SK-N-SH (cell line): ENCODE results near the gene NOD1. TPM values are rescaled to one million over a fixed set of nuclear protein-coding genes. Genes with fewer than 3 reads are reported as not detected.
A peak's percentile ranks its signal among the peaks of the same experiment; 100 is the strongest.

Experiments used
- CHD2 ChIP-seq: fragments of 150-350 bp; IDR thresholded peaks from 2 replicates; pipeline ENCODE4 v1.6.1; 2018; ENCODE audit warnings: low read length; ENCODE audit not compliant: partially characterized antibody
- ELF1 ChIP-seq: IDR thresholded peaks from 2 replicates; pipeline ENCODE4 v1.4.0; 2012
- EP300 ChIP-seq, 2 experiments: IDR thresholded peaks; 2 replicates each; pipeline versions ENCODE4 v1.4.0 to v1.6.1; 2012; ENCODE audit warnings: borderline replicate concordance in 1 of 2, low read depth in 1 of 2, low read length in 1 of 2
- EZH2phosphoT487 ChIP-seq: fragments of 200-600 bp; sonication (generic); IDR thresholded peaks from 2 replicates; pipeline ENCODE4 v1.6.1; 2017; ENCODE audit warnings: low read depth, mixed run types, mild to moderate bottlenecking, antibody characterized with exemption, moderate library complexity, borderline replicate concordance
- FOSL2 ChIP-seq: IDR thresholded peaks from 2 replicates; pipeline ENCODE4 v1.4.0; 2012; ENCODE audit warnings: low read depth, mild to moderate bottlenecking, moderate library complexity, borderline replicate concordance
- FOXJ3 ChIP-seq: sonication (generic); formaldehyde crosslinking; IDR thresholded peaks from 2 replicates; pipeline ENCODE4 v1.5.1; 2020; ENCODE audit warnings: mild to moderate bottlenecking, missing genetic modification reagents
- FOXM1 ChIP-seq: IDR thresholded peaks from 2 replicates; pipeline ENCODE4 v1.4.0; 2012; ENCODE audit warnings: low read depth, mild to moderate bottlenecking
- GABPA ChIP-seq: IDR thresholded peaks from 2 replicates; pipeline ENCODE4 v1.4.0; 2012; ENCODE audit warnings: low read depth, mild to moderate bottlenecking
- GATA2 ChIP-seq: sonication (generic); formaldehyde crosslinking; IDR thresholded peaks from 2 replicates; pipeline ENCODE4 v1.5.0; 2020; ENCODE audit warnings: mild to moderate bottlenecking, missing genetic modification reagents
- MAX ChIP-seq: IDR thresholded peaks from 2 replicates; pipeline ENCODE4 v1.4.0; 2012; ENCODE audit warnings: low read depth
- MXI1 ChIP-seq: IDR thresholded peaks from 2 replicates; pipeline ENCODE4 v1.6.1; 2012; ENCODE audit warnings: mild to moderate bottlenecking, low read depth, low read length, improper control_type of control experiment
- NFIC ChIP-seq: IDR thresholded peaks from 2 replicates; pipeline ENCODE4 v1.4.0; 2012; ENCODE audit warnings: borderline replicate concordance
- NRF1 ChIP-seq: IDR thresholded peaks from 2 replicates; pipeline ENCODE4 v1.6.1; 2012; ENCODE audit warnings: low read depth, mild to moderate bottlenecking, low read length
- RCOR1 ChIP-seq: fragments of 150-350 bp; IDR thresholded peaks from 2 replicates; pipeline ENCODE4 v1.6.1; 2017; ENCODE audit warnings: antibody characterized with exemption, low read length
- REST ChIP-seq: IDR thresholded peaks from 2 replicates; pipeline ENCODE4 v1.6.1; 2012; ENCODE audit warnings: mild to moderate bottlenecking, low read depth, low read length, moderate library complexity
- RFX5 ChIP-seq: IDR thresholded peaks from 2 replicates; pipeline ENCODE4 v1.6.1; 2012; ENCODE audit warnings: mild to moderate bottlenecking, improper control_type of control experiment, low read length
- RXRA ChIP-seq: IDR thresholded peaks from 2 replicates; pipeline ENCODE4 v1.4.0; 2012; ENCODE audit warnings: low read depth, mild to moderate bottlenecking, borderline replicate concordance
- SIN3A ChIP-seq: IDR thresholded peaks from 2 replicates; pipeline ENCODE4 v1.6.1; 2012; ENCODE audit warnings: low read depth, mild to moderate bottlenecking, low read length, moderate library complexity, borderline replicate concordance
- SMC3 ChIP-seq: IDR thresholded peaks from 2 replicates; pipeline ENCODE4 v1.6.1; 2012; ENCODE audit warnings: low read depth, low read length, improper control_type of control experiment
- TAF1 ChIP-seq: IDR thresholded peaks from 2 replicates; pipeline ENCODE4 v1.6.1; 2012; ENCODE audit warnings: low read depth, mild to moderate bottlenecking, low read length, moderate library complexity, borderline replicate concordance
- TEAD4 ChIP-seq: IDR thresholded peaks from 2 replicates; pipeline ENCODE4 v1.4.0; 2012; ENCODE audit warnings: mild to moderate bottlenecking, borderline replicate concordance; ENCODE audit not compliant: insufficient read depth
- USF1 ChIP-seq: IDR thresholded peaks from 2 replicates; pipeline ENCODE4 v1.4.0; 2012; ENCODE audit warnings: low read depth, borderline replicate concordance
- YY1 ChIP-seq: IDR thresholded peaks from 2 replicates; pipeline ENCODE4 v1.4.0; 2012; ENCODE audit warnings: low read depth, mild to moderate bottlenecking
- polyA plus RNA-seq, 3 experiments: library from polyadenylated mRNA; depleted of rRNA; stranded (reverse); fragments of >200 nt; gene quantifications; 2 replicates each; pipeline ENCODE4 v1.2.3, GENCODE V29; 2012
- TF ChIP-seq, protein P1 (sequence below): fragments of 200-600 bp; sonication (generic); IDR thresholded peaks from 2 replicates; pipeline ENCODE4 v1.6.1; 2017; ENCODE audit warnings: antibody characterized with exemption, mild to moderate bottlenecking, moderate library complexity

NOD1 gene
- polyA plus RNA-seq, 1 of the 3 experiments (the other 2 are of a cell fraction) = 5.5 TPM

- peak; percentile 69 for TF ChIP-seq GABPA
- no peak for TF ChIP-seq EP300 (IDR thresholded peaks at IDR 0.05; ENCODE audit: borderline replicate concordance in 1 of 2, low read depth in 1 of 2, low read length in 1 of 2)
- TF ChIP-seq REST = no peak
- no peak for TF ChIP-seq RXRA
- TF ChIP-seq FOXM1 = no peak
- TF ChIP-seq SMC3 = no peak
- TF ChIP-seq FOSL2 = no peak
- TF ChIP-seq FOXJ3 (CRISPR knock-in tag) = no peak; the same call in 1 of the 2 replicates
- peak; percentile 33 for TF ChIP-seq SIN3A
- TF ChIP-seq GATA2 (CRISPR knock-in tag) = 0 out of 2 replicates have a peak, but pooled peaks have one; percentile 6
- TF ChIP-seq RFX5 = peak; percentile 81
- peak; percentile 8; the same call in 1 of the 2 replicates for TF ChIP-seq RCOR1
- TF ChIP-seq NFIC = no peak
- peak; percentile 47; the same call in 1 of the 2 replicates for TF ChIP-seq USF1
- TF ChIP-seq, protein P1, sequence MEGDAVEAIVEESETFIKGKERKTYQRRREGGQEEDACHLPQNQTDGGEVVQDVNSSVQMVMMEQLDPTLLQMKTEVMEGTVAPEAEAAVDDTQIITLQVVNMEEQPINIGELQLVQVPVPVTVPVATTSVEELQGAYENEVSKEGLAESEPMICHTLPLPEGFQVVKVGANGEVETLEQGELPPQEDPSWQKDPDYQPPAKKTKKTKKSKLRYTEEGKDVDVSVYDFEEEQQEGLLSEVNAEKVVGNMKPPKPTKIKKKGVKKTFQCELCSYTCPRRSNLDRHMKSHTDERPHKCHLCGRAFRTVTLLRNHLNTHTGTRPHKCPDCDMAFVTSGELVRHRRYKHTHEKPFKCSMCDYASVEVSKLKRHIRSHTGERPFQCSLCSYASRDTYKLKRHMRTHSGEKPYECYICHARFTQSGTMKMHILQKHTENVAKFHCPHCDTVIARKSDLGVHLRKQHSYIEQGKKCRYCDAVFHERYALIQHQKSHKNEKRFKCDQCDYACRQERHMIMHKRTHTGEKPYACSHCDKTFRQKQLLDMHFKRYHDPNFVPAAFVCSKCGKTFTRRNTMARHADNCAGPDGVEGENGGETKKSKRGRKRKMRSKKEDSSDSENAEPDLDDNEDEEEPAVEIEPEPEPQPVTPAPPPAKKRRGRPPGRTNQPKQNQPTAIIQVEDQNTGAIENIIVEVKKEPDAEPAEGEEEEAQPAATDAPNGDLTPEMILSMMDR = no peak
- TF ChIP-seq ELF1 = peak; percentile 57
- no peak for TF ChIP-seq TEAD4
- peak; percentile 48; the same call in 1 of the 2 replicates for TF ChIP-seq NRF1
- peak; percentile 82 for TF ChIP-seq CHD2
- no peak; the same call in 1 of the 2 replicates for TF ChIP-seq YY1
- peak; percentile 9 for TF ChIP-seq TAF1
- TF ChIP-seq MXI1 = peak; percentile 81
- TF ChIP-seq MAX = peak; percentile 92
- no peak for TF ChIP-seq EZH2phosphoT487
Measured at GRCh38 chr7:30504301-30505173, 26.0 kb upstream of the NOD1 start, which contains the start of gene GGCT (continued).
